Panc1 (cell line): Measurements from ENCODE around the gene SLC10A7. TPM values are rescaled to one million over a fixed set of nuclear protein-coding genes. Genes with fewer than 3 reads are reported as not detected.

Experiments
- ATAC-seq: fragments of 200-7000 bp; cut with Tn5 transposase; 2 replicates; pipeline ENCODE4 v1.9.1; 2020; ENCODE audit warnings: mild to moderate bottlenecking, moderate library complexity
- BruUV-seq: library from RNA; stranded (reverse); fragments of 400-500 nt; replicated peaks from 2 replicates; lab custom pipeline; 2021; lab: Mats Ljungman, UMichigan
- CTCF ChIA-PET: fragments of 300-600 bp; sonication (Branson Sonifier 250); formaldehyde crosslinking; loops from one replicate; lab custom pipeline; 2022; ENCODE audit warnings: antibody characterized with exemption; lab: Charles Lee
- POLR2A ChIA-PET: fragments of 300-600 bp; sonication (Branson Sonifier 250); formaldehyde crosslinking; loops from one replicate; lab custom pipeline; 2022; ENCODE audit warnings: antibody characterized with exemption; lab: Charles Lee
- DNase-seq: peaks from one replicate; pipeline ENCODE4 v3.0.0-alpha.2; 2010; ENCODE audit warnings: low read depth, low spot score
- H3K27ac ChIP-seq: 2 replicates; pipeline ENCODE4 v1.5.1; 2011; ENCODE audit warnings: mild to moderate bottlenecking, low read length, inconsistent platforms
- H3K27me3 ChIP-seq: fragments of 200-500 bp; sonication (Bioruptor generic); 2 replicates; pipeline ENCODE4 v1.6.0; 2014; ENCODE audit warnings: low read length, inconsistent platforms; ENCODE audit not compliant: control insufficient read depth, insufficient read depth
- H3K36me3 ChIP-seq: fragments of 200-500 bp; sonication (Bioruptor generic); 2 replicates; pipeline ENCODE4 v1.5.1; 2014; ENCODE audit warnings: inconsistent platforms, mild to moderate bottlenecking, low read length, moderate library complexity; ENCODE audit not compliant: control insufficient read depth, insufficient read depth
- H3K4me1 ChIP-seq: 2 replicates; pipeline ENCODE4 v1.5.1; 2011; ENCODE audit warnings: inconsistent platforms, mild to moderate bottlenecking, low read length, moderate library complexity; ENCODE audit not compliant: control insufficient read depth, insufficient read depth
- H3K4me3 ChIP-seq, 2 experiments: 2 replicates each; pipeline ENCODE4 v1.5.1; 2011 to 2012; ENCODE audit warnings: low read depth in 2 of 2, low read length in 2 of 2, mild to moderate bottlenecking in 2 of 2, inconsistent platforms in 1 of 2, moderate library complexity in 1 of 2
- H3K9me3 ChIP-seq: fragments of 200-500 bp; sonication (Bioruptor generic); 2 replicates; pipeline ENCODE4 v1.5.1; 2014; ENCODE audit warnings: low read depth, mild to moderate bottlenecking, inconsistent platforms, low read length, moderate library complexity; ENCODE audit not compliant: control insufficient read depth, insufficient read depth
- POLR2AphosphoS5 ChIP-seq: IDR thresholded peaks from 2 replicates; pipeline ENCODE4 v1.6.1; 2012; ENCODE audit warnings: mild to moderate bottlenecking, low read depth, low read length, moderate library complexity
- SIN3A ChIP-seq: IDR thresholded peaks from 2 replicates; pipeline ENCODE4 v1.6.1; 2012; ENCODE audit warnings: low read depth, mild to moderate bottlenecking, low read length, moderate library complexity, borderline replicate concordance; ENCODE audit not compliant: insufficient read depth
- TCF7L2 ChIP-seq: IDR thresholded peaks from 2 replicates; pipeline ENCODE4 v1.6.1; 2011; ENCODE audit warnings: mild to moderate bottlenecking, low read depth, low read length, inconsistent platforms
- in situ Hi-C: cut with HindIII; loops from 2 replicates; pipeline ENCODE4 v1.10.0; 2016; ENCODE audit warnings: low sequenced_read_pairs, low pct_unique_long_range_greater_than_20kb
- intact Hi-C: fragments of 100-400 bp; cut with micrococcal nuclease; formaldehyde crosslinking; loops from one replicate; pipeline ENCODE4 v1.10.0; 2022; ENCODE audit not compliant: unreplicated experiment
- total RNA-seq: library from RNA; stranded (reverse); gene quantifications from one replicate; pipeline ENCODE4 v1.2.1, GENCODE V29; 2021; ENCODE audit not compliant: unreplicated experiment
- TF ChIP-seq, protein P1 (sequence below): fragments of 450-650 bp; IDR thresholded peaks from 2 replicates; pipeline ENCODE4 v1.5.1; 2017; ENCODE audit warnings: mild to moderate bottlenecking
- TF ChIP-seq, protein P2 (sequence below), 2 experiments: IDR thresholded peaks; 2 replicates each; pipeline ENCODE4 v1.6.1; 2011 to 2012; ENCODE audit warnings: low read depth in 2 of 2, control low read depth in 1 of 2, low read length in 1 of 2, mild to moderate bottlenecking in 1 of 2, moderate library complexity in 1 of 2; ENCODE audit not compliant: insufficient read depth in 1 of 2

Gene SLC10A7
- total RNA-seq, 1 experiment from 2014 or later = 1.5 TPM

DNA sequence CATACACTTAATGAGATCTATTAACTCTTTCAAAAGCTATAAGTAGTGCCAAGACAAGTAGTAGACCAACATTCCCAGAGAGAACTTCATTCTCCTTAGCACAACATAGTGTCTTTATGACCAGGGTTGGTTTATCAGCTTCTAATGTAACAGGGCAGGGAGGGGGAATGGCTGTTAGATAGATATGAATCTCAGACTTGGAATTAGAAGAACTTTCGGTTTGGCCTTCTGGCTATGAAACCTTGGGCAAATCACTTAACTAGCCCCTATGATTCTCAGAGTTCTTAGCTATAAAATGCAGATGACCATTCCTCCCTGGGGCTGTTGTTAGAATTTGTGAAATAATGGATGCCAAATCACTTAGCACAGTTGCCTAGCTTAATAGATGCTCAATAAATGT lies 132.2 kb downstream of the SLC10A7 start:
- in situ Hi-C loops = no loop called here
- no peak overlapping the region for H3K4me3 ChIP-seq
- intact Hi-C loops = no loop called here
- H3K36me3 ChIP-seq = no peaks in the 10 kb centered on the region
- H3K4me1 ChIP-seq = no peaks in the 10 kb centered on the region
- H3K9me3 ChIP-seq = no peaks in the 10 kb centered on the region
- CTCF ChIA-PET = no interaction called here
- POLR2A ChIA-PET = no interaction called here
- no peaks in the 10 kb centered on the region for H3K27me3 ChIP-seq
- H3K27ac ChIP-seq = no peak overlapping the region
- DNase-seq = no peak
- ATAC-seq = no peak
- BruUV-seq = no TSS peak
- TF ChIP-seq SIN3A (no peak), POLR2AphosphoS5 (no peak), TCF7L2 (no peak)
- TF ChIP-seq, protein P1, sequence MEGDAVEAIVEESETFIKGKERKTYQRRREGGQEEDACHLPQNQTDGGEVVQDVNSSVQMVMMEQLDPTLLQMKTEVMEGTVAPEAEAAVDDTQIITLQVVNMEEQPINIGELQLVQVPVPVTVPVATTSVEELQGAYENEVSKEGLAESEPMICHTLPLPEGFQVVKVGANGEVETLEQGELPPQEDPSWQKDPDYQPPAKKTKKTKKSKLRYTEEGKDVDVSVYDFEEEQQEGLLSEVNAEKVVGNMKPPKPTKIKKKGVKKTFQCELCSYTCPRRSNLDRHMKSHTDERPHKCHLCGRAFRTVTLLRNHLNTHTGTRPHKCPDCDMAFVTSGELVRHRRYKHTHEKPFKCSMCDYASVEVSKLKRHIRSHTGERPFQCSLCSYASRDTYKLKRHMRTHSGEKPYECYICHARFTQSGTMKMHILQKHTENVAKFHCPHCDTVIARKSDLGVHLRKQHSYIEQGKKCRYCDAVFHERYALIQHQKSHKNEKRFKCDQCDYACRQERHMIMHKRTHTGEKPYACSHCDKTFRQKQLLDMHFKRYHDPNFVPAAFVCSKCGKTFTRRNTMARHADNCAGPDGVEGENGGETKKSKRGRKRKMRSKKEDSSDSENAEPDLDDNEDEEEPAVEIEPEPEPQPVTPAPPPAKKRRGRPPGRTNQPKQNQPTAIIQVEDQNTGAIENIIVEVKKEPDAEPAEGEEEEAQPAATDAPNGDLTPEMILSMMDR = no peak
- TF ChIP-seq, protein P2, sequence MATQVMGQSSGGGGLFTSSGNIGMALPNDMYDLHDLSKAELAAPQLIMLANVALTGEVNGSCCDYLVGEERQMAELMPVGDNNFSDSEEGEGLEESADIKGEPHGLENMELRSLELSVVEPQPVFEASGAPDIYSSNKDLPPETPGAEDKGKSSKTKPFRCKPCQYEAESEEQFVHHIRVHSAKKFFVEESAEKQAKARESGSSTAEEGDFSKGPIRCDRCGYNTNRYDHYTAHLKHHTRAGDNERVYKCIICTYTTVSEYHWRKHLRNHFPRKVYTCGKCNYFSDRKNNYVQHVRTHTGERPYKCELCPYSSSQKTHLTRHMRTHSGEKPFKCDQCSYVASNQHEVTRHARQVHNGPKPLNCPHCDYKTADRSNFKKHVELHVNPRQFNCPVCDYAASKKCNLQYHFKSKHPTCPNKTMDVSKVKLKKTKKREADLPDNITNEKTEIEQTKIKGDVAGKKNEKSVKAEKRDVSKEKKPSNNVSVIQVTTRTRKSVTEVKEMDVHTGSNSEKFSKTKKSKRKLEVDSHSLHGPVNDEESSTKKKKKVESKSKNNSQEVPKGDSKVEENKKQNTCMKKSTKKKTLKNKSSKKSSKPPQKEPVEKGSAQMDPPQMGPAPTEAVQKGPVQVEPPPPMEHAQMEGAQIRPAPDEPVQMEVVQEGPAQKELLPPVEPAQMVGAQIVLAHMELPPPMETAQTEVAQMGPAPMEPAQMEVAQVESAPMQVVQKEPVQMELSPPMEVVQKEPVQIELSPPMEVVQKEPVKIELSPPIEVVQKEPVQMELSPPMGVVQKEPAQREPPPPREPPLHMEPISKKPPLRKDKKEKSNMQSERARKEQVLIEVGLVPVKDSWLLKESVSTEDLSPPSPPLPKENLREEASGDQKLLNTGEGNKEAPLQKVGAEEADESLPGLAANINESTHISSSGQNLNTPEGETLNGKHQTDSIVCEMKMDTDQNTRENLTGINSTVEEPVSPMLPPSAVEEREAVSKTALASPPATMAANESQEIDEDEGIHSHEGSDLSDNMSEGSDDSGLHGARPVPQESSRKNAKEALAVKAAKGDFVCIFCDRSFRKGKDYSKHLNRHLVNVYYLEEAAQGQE (IDR thresholded peaks at IDR 0.05; ENCODE audit: insufficient read depth in 1 of 2, low read depth in 2 of 2, low read length in 1 of 2) = no peak

DNA sequence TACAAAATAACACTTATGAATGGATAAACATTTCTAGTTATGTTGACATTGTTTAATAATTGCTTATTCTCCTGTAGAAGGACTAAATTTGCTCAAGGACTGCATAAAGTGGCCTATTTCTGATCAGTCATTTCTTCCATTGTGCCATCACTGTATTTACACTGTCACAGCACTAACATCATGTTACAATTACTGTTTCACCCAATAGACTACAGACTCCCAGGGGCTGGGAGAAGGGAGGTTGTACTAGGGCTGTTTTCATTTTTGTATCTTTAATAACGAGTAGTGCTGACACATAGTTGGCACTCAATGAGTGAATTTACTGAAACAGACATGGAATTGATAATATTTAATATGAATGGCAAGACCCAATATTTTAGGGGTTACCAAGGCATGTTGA lies 139.5 kb downstream of the SLC10A7 start:
- BruUV-seq = no TSS peak
- no peak for TF ChIP-seq POLR2AphosphoS5
- no peak for TF ChIP-seq SIN3A
- TF ChIP-seq, protein P2 (IDR thresholded peaks at IDR 0.05; ENCODE audit: insufficient read depth in 1 of 2, low read depth in 2 of 2, low read length in 1 of 2) = no peak
- no peaks in the 10 kb centered on the region for H3K27me3 ChIP-seq
- H3K9me3 ChIP-seq = no peaks in the 10 kb centered on the region
- H3K36me3 ChIP-seq = no peaks in the 10 kb centered on the region
- intact Hi-C loops = no loop called here
- no peak overlapping the region for H3K27ac ChIP-seq
- H3K4me3 ChIP-seq = no peak overlapping the region
- ChIA-PET CTCF (no interaction called here), POLR2A (no interaction called here)
- in situ Hi-C loops = no loop called here
- ATAC-seq = no peak
- DNase-seq = no peak
- no peaks in the 10 kb centered on the region for H3K4me1 ChIP-seq
